Measurements from ENCODE around the gene RTEL1. TPM values are rescaled to one million over a fixed set of nuclear protein-coding genes. Genes with fewer than 3 reads are reported as not detected.
A peak's percentile ranks its signal among the peaks of the same experiment; 100 is the strongest.

RTEL1 gene
- total and polyA plus RNA-seq, 9 of the 15 experiments (the other 6 are each of a cell fraction or from before 2014, with no cell fraction given), result 0.36 to 61.0 (median 17.9) TPM

GRCh38 chr20:63700199-63701050, 42.3 kb downstream of the RTEL1 start (continued):
- TF ChIP-seq ETV6 (IDR thresholded peaks at IDR 0.05; ENCODE audit: borderline replicate concordance in 1 of 2, low read depth in 2 of 2, low read length in 1 of 2), result no peak
- TF ChIP-seq ETV6 (CRISPR knock-in tag; IDR thresholded peaks at IDR 0.05; ENCODE audit: borderline replicate concordance), result no peak
- no peak for TF ChIP-seq HCFC1 (IDR thresholded peaks at IDR 0.05; ENCODE audit: low read depth, low read length)
- TF ChIP-seq ZNF263 (CRISPR knock-in tag; IDR thresholded peaks at IDR 0.05; ENCODE audit: borderline replicate concordance), result no peak
- TF ChIP-seq COPS2 (conservative IDR thresholded peaks at IDR 0.05), result no peak
- TF ChIP-seq HNRNPL (IDR thresholded peaks at IDR 0.05; ENCODE audit: low read depth, low read length), result no peak
- TF ChIP-seq ELF1 (tag; IDR thresholded peaks at IDR 0.05), result no peak
- TF ChIP-seq ATF2 (CRISPR knock-in tag; IDR thresholded peaks at IDR 0.05), result no peak
- TF ChIP-seq MCM2 (IDR thresholded peaks at IDR 0.05; ENCODE audit: low read depth), result no peak
- TF ChIP-seq GATAD2A (IDR thresholded peaks at IDR 0.05), result no peak
- TF ChIP-seq ZBTB1 (CRISPR knock-in tag; IDR thresholded peaks at IDR 0.05; ENCODE audit: borderline replicate concordance, low read depth), result no peak
- TF ChIP-seq RNF219 (CRISPR knock-in tag; IDR thresholded peaks at IDR 0.05), result no peak
- TF ChIP-seq CHD2 (IDR thresholded peaks at IDR 0.05; ENCODE audit: low read depth, low read length), result peak; percentile 15; the same call in 1 of the 2 replicates
- TF ChIP-seq GMEB1 (CRISPR knock-in tag; IDR thresholded peaks at IDR 0.05), result no peak
- no peak for TF ChIP-seq RFX7 (CRISPR knock-in tag; IDR thresholded peaks at IDR 0.05)
- no peak for TF ChIP-seq ADNP (tag; IDR thresholded peaks at IDR 0.05)
- TF ChIP-seq CEBPG (CRISPR knock-in tag; IDR thresholded peaks at IDR 0.05), result no peak
- no peak for TF ChIP-seq CEBPG (tag; conservative IDR thresholded peaks at IDR 0.05 in 1 of 2, IDR thresholded peaks at IDR 0.05 in 1 of 2)
- no peak for TF ChIP-seq CTCFL (IDR thresholded peaks at IDR 0.05; ENCODE audit: borderline replicate concordance, insufficient read depth, low read depth, low read length, poor library complexity, severe bottlenecking)
- TF ChIP-seq PTBP1 (IDR thresholded peaks at IDR 0.05; ENCODE audit: low read depth, low read length), result no peak
